ENCODE data around the gene SLC26A5.

The SLC26A5 gene

GRCh38 chr7:103336761-103337160 lies 109.2 kb downstream of the SLC26A5 start:
- TF ChIP-seq EZH2phosphoT487 (IDR thresholded peaks at IDR 0.05; ENCODE audit: borderline replicate concordance, low read length) (no peak), CTCF (IDR thresholded peaks at IDR 0.05; ENCODE audit: low read depth, low read length, poor library complexity, severe bottlenecking) (no peak)
- Histone ChIP-seq H3K9me3 (ENCODE audit: control insufficient read depth, insufficient read depth, low read length) (no peaks in the 10 kb centered on the region), H3K4me3 (ENCODE audit: low read length) (no peak overlapping the region), H3K9me2 (replicated peaks; ENCODE audit: control insufficient read depth, low read length) (no peaks in the 10 kb centered on the region), H3K79me2 (ENCODE audit: control insufficient read depth, low read length) (peaks cover 94% of the 10 kb centered on the region), H3K27me3 (ENCODE audit: control insufficient read depth, low read length) (no peaks in the 10 kb centered on the region), H3K4me1 (ENCODE audit: control insufficient read depth, low read length) (peaks cover 14% of the 10 kb centered on the region; the same call in 1 of the 2 replicates), H3F3A (ENCODE audit: control insufficient read depth, insufficient read depth) (0 out of 2 replicates have a peak, but pooled peaks cover 9% of the 10 kb centered on the region), H3K36me3 (ENCODE audit: control insufficient read depth, low read length) (peaks cover 85% of the 10 kb centered on the region), H4K20me1 (ENCODE audit: control insufficient read depth, insufficient read depth, low read depth, low read length) (peaks cover 14% of the 10 kb centered on the region; the same call in 1 of the 2 replicates), H3K4me2 (ENCODE audit: low read length) (no peak overlapping the region), H3K27ac (ENCODE audit: low read depth, low read length) (no peak overlapping the region)

- Histone ChIP-seq H3K9me2 (replicated peaks; ENCODE audit: control insufficient read depth, low read length) (no peaks in the 10 kb centered on the region), H3K27me3 (ENCODE audit: control insufficient read depth, low read length) (no peaks in the 10 kb centered on the region), H3K4me3 (ENCODE audit: low read length) (no peak overlapping the region), H3K36me3 (ENCODE audit: control insufficient read depth, low read length) (peaks cover 80% of the 10 kb centered on the region), H3K4me2 (ENCODE audit: low read length) (no peak overlapping the region), H3K4me1 (ENCODE audit: control insufficient read depth, low read length) (no peaks in the 10 kb centered on the region), H4K20me1 (ENCODE audit: control insufficient read depth, insufficient read depth, low read depth, low read length) (no peaks in the 10 kb centered on the region), H3F3A (ENCODE audit: control insufficient read depth, insufficient read depth) (peaks cover 34% of the 10 kb centered on the region), H3K9me3 (ENCODE audit: control insufficient read depth, insufficient read depth, low read length) (no peaks in the 10 kb centered on the region), H3K79me2 (ENCODE audit: control insufficient read depth, low read length) (peaks cover 26% of the 10 kb centered on the region), H3K27ac (ENCODE audit: low read depth, low read length) (no peak overlapping the region)
- TF ChIP-seq EZH2phosphoT487 (IDR thresholded peaks at IDR 0.05; ENCODE audit: borderline replicate concordance, low read length) (no peak), CTCF (IDR thresholded peaks at IDR 0.05; ENCODE audit: low read depth, low read length, poor library complexity, severe bottlenecking) (no peak)
Measured at GRCh38 chr7:103325744-103326143, 120.3 kb downstream of the SLC26A5 start.

Measured in DOHH2 (cell line).